Parathyroid adenoma (tissue), 2 donors: ENCODE results near the gene PINK1.

Experiments
- H2AFZ ChIP-seq: fragments of 300-600 bp; sonication (generic); one replicate; pipeline ENCODE4 v1.7.0; 2017; ENCODE audit warnings: antibody characterized with exemption, mild to moderate bottlenecking
- H3K27ac ChIP-seq: fragments of 300-600 bp; sonication (generic); one replicate; pipeline ENCODE4 v1.7.0; 2017
- H3K27me3 ChIP-seq: fragments of 300-600 bp; sonication (generic); one replicate; pipeline ENCODE4 v1.7.0; 2017; ENCODE audit warnings: low read length; ENCODE audit not compliant: control insufficient read depth, insufficient read depth
- H3K36me3 ChIP-seq: fragments of 300-600 bp; sonication (generic); one replicate; pipeline ENCODE4 v1.7.0; 2017; ENCODE audit warnings: low read length; ENCODE audit not compliant: control insufficient read depth, insufficient read depth
- H3K4me1 ChIP-seq: fragments of 300-600 bp; sonication (generic); one replicate; pipeline ENCODE4 v1.7.0; 2017; ENCODE audit warnings: control low read depth
- H3K4me2 ChIP-seq: fragments of 300-600 bp; sonication (generic); one replicate; pipeline ENCODE4 v1.7.0; 2017; ENCODE audit warnings: low read length
- H3K4me3 ChIP-seq: fragments of 300-600 bp; sonication (generic); one replicate; pipeline ENCODE4 v1.7.0; 2017; ENCODE audit warnings: low read depth, low read length
- H3K79me2 ChIP-seq: fragments of 300-600 bp; sonication (generic); one replicate; pipeline ENCODE4 v1.7.0; 2017; ENCODE audit warnings: control low read depth
- H3K9ac ChIP-seq: fragments of 300-600 bp; sonication (generic); one replicate; pipeline ENCODE4 v1.7.0; 2017; ENCODE audit warnings: mild to moderate bottlenecking
- H3K9me3 ChIP-seq: fragments of 300-600 bp; sonication (generic); one replicate; pipeline ENCODE4 v1.7.0; 2017; ENCODE audit warnings: low read length; ENCODE audit not compliant: control insufficient read depth
- TF ChIP-seq, protein P1 (sequence below): fragments of 300-600 bp; sonication (generic); IDR thresholded peaks from one replicate; pipeline ENCODE4 v1.7.0; 2017; ENCODE audit warnings: antibody characterized with exemption, mild to moderate bottlenecking
- donor health status: primary hyperparathyroidism.

PINK1 gene

DNA sequence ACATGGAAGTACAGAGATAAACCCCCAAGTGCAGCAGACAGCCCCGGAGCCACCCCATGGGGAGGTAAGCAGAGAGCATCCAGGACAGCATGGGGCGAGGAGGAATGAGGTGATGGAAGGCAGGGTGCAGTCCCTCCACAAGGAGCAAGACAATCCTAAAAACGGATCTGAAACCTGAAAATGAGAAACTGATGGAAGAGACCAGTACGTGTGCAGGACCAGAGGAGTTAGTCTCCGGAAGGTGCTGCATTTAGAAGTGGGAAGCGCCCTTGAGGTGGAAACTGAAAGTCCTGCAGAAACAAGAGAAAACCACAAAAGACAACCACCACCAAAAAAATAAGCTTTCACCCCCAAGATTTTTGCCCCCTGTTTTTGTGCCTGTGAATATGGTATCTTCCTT, 45.3 kb downstream of the PINK1 start:
- no peak overlapping the region for H3K27ac ChIP-seq
- no peaks in the 10 kb centered on the region for H3K9me3 ChIP-seq
- H2AFZ ChIP-seq, result no peak overlapping the region
- H3K4me1 ChIP-seq, result no peaks in the 10 kb centered on the region
- no peaks in the 10 kb centered on the region for H3K79me2 ChIP-seq
- TF ChIP-seq, protein P1, sequence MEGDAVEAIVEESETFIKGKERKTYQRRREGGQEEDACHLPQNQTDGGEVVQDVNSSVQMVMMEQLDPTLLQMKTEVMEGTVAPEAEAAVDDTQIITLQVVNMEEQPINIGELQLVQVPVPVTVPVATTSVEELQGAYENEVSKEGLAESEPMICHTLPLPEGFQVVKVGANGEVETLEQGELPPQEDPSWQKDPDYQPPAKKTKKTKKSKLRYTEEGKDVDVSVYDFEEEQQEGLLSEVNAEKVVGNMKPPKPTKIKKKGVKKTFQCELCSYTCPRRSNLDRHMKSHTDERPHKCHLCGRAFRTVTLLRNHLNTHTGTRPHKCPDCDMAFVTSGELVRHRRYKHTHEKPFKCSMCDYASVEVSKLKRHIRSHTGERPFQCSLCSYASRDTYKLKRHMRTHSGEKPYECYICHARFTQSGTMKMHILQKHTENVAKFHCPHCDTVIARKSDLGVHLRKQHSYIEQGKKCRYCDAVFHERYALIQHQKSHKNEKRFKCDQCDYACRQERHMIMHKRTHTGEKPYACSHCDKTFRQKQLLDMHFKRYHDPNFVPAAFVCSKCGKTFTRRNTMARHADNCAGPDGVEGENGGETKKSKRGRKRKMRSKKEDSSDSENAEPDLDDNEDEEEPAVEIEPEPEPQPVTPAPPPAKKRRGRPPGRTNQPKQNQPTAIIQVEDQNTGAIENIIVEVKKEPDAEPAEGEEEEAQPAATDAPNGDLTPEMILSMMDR, result no peak
- H3K36me3 ChIP-seq, result no peaks in the 10 kb centered on the region
- H3K9ac ChIP-seq, result no peak overlapping the region
- H3K4me3 ChIP-seq, result no peak overlapping the region
- no peak overlapping the region for H3K4me2 ChIP-seq
- no peaks in the 10 kb centered on the region for H3K27me3 ChIP-seq

DNA sequence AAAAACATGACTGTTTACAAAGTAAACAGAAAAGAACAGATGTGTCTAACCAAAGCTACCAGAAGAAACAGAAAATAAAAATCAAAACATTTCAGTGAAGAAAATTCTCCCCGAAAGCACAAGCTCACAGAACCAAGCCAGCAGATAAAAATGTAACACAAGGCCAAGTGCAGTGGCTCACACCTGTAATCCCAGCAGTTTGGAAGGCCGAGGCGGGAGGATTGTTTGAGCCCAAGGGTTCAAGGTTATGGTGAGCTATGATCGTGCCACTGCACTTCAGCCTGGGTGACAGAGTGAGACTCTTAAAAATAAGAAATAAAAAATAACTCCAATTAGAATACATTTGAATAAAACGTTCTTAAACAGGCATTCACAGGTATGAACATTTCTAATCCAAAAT, 47.0 kb downstream of the PINK1 start:
- TF ChIP-seq, protein P1, result no peak

DNA sequence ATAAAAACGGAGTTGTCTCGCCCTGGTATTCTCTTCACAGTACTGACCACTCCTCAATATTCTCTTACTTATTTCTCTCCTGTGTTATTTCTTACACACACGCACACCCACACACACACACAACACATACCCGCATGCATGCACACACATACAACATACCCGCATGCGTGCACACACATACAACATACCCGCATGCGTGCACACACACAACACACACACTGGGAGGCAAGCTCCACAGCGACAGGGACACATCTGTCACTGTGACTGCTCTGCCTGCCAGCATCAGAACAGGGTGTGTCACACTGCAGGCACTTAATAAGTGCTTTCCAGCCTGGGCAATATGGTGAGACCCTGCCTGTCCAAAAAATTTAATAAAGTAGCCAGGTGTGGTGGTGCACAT, 48.7 kb downstream of the PINK1 start:
- no peaks in the 10 kb centered on the region for H3K9me3 ChIP-seq
- TF ChIP-seq, protein P1, result no peak
- H3K36me3 ChIP-seq, result no peaks in the 10 kb centered on the region
- H3K9ac ChIP-seq, result no peak overlapping the region
- H2AFZ ChIP-seq, result no peak overlapping the region
- no peaks in the 10 kb centered on the region for H3K4me1 ChIP-seq
- H3K79me2 ChIP-seq, result no peaks in the 10 kb centered on the region
- no peak overlapping the region for H3K4me3 ChIP-seq
- no peak overlapping the region for H3K4me2 ChIP-seq
- no peaks in the 10 kb centered on the region for H3K27me3 ChIP-seq
- H3K27ac ChIP-seq, result no peak overlapping the region

More for the DNA sequence above, 47.0 kb downstream of the PINK1 start:
- Histone ChIP-seq H3K27ac (no peak overlapping the region), H3K27me3 (no peaks in the 10 kb centered on the region), H3K9me3 (no peaks in the 10 kb centered on the region), H3K4me3 (no peak overlapping the region), H3K4me2 (no peak overlapping the region), H2AFZ (no peak overlapping the region), H3K36me3 (no peaks in the 10 kb centered on the region), H3K79me2 (no peaks in the 10 kb centered on the region), H3K9ac (no peak overlapping the region), H3K4me1 (no peaks in the 10 kb centered on the region)

DNA sequence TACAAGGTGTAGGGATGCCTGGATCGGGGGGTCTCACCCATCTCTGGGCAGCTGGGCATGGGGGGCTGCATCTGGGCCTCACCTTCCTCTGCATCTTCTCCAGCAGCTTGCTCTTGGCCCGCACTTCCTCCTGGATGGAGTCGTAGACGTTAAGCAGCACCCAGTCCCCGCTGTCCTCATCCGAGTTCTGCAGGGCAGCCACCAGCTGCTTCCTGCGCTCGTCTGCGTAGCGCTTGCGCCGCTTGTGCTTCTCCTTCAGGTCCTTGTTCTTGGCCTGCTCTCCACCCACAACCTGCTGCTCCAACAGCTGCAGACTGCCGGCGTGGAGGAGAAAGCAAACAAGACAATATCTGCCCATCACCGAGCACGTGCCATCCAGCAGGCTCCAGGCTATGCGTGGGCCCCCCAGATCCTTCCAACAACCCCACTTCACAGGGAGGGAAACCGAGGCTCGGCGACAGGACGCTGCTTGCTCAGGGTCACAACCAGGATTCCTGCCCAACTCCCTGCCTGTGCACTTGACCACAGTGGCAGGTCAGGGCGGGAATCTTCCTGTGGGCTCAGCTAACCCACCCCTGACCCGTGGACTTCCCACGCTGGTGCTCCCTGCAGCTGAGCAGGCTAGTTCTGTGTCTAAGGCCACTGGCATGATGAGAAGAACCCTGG, 49.4 kb downstream of the PINK1 start:
- Histone ChIP-seq H3K27ac (no peak overlapping the region), H3K27me3 (no peaks in the 10 kb centered on the region), H3K79me2 (no peaks in the 10 kb centered on the region), H3K36me3 (no peaks in the 10 kb centered on the region), H3K4me3 (no peak overlapping the region), H3K9ac (no peak overlapping the region), H3K4me2 (no peak overlapping the region), H3K4me1 (no peaks in the 10 kb centered on the region), H3K9me3 (no peaks in the 10 kb centered on the region), H2AFZ (no peak overlapping the region)
- TF ChIP-seq, protein P1, result no peak

DNA sequence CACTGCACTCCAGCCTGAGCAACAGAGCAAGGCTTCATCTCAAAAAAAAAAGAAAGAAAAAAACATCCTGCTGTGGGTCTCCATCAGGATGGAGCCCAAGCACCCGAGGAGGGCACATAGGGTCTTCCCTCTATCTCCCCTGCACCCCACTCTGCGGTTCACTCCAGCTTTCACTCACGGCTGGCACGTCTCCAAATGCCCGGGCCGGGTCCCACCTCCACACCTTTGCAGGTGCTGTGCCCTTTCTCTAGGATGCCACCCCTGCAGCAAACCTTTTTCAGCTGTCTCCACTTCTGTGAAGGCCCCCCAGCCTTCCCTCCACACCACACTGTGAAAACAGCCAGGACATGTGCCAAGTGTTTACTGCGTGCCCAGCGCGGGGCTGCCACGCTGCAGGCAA, 50.4 kb downstream of the PINK1 start:
- Histone ChIP-seq H3K27me3 (no peaks in the 10 kb centered on the region), H3K4me1 (no peaks in the 10 kb centered on the region), H3K9ac (no peak overlapping the region), H2AFZ (no peak overlapping the region), H3K9me3 (no peaks in the 10 kb centered on the region), H3K4me3 (no peak overlapping the region), H3K79me2 (no peaks in the 10 kb centered on the region), H3K4me2 (no peak overlapping the region), H3K36me3 (no peaks in the 10 kb centered on the region), H3K27ac (no peak overlapping the region)
- TF ChIP-seq, protein P1, result no peak
